Measurements from ENCODE around the gene HSD17B14. TPM values are rescaled to one million over a fixed set of nuclear protein-coding genes. Genes with fewer than 3 reads are reported as not detected.

The HSD17B14 gene
- total RNA-seq, 1 donor from 2014 or later = 65.6 TPM

GRCh38 chr19:48784527-48784926, 51.8 kb downstream of the HSD17B14 start:
- no peaks in the 10 kb centered on the region for H3K9me3 Mint-ChIP-seq (ENCODE audit: unreplicated experiment)
- no peak overlapping the region for H3K4me3 Mint-ChIP-seq (ENCODE audit: unreplicated experiment)
- H3K27me3 Mint-ChIP-seq (ENCODE audit: unreplicated experiment) = peaks cover 2% of the 10 kb centered on the region
- H3K4me1 Mint-ChIP-seq (ENCODE audit: unreplicated experiment) = peaks cover 2% of the 10 kb centered on the region
- no peak for DNase-seq (ENCODE audit: low spot score)
- no peak overlapping the region for H3K27ac Mint-ChIP-seq (ENCODE audit: unreplicated experiment)
- no peak for TF ChIP-seq CTCF (IDR thresholded peaks at IDR 0.05; ENCODE audit: unreplicated experiment)
- H3K36me3 Mint-ChIP-seq (ENCODE audit: low read depth, unreplicated experiment) = no peaks in the 10 kb centered on the region

- Mint-ChIP-seq H3K9me3 (ENCODE audit: unreplicated experiment) (no peaks in the 10 kb centered on the region), H3K36me3 (ENCODE audit: low read depth, unreplicated experiment) (no peaks in the 10 kb centered on the region), H3K27ac (ENCODE audit: unreplicated experiment) (no peak overlapping the region), H3K4me3 (ENCODE audit: unreplicated experiment) (no peak overlapping the region), H3K4me1 (ENCODE audit: unreplicated experiment) (peaks cover 2% of the 10 kb centered on the region), H3K27me3 (ENCODE audit: unreplicated experiment) (peaks cover 3% of the 10 kb centered on the region)
- TF ChIP-seq CTCF (IDR thresholded peaks at IDR 0.05; ENCODE audit: unreplicated experiment) = no peak
- DNase-seq (ENCODE audit: low spot score) = no peak
Observed at GRCh38 chr19:48780631-48781391, 55.5 kb downstream of the HSD17B14 start.

- no peak overlapping the region for H3K4me3 Mint-ChIP-seq (ENCODE audit: unreplicated experiment)
Observed at GRCh38 chr19:48779636-48780035, 56.7 kb downstream of the HSD17B14 start.

GRCh38 chr19:48777720-48778119, 58.6 kb downstream of the HSD17B14 start:
- H3K27ac Mint-ChIP-seq (ENCODE audit: unreplicated experiment) = no peak overlapping the region
- H3K4me3 Mint-ChIP-seq (ENCODE audit: unreplicated experiment) = no peak overlapping the region
- peaks cover 2% of the 10 kb centered on the region for H3K4me1 Mint-ChIP-seq (ENCODE audit: unreplicated experiment)
- H3K27me3 Mint-ChIP-seq (ENCODE audit: unreplicated experiment) = peaks cover 3% of the 10 kb centered on the region
- H3K9me3 Mint-ChIP-seq (ENCODE audit: unreplicated experiment) = no peaks in the 10 kb centered on the region
- H3K36me3 Mint-ChIP-seq (ENCODE audit: low read depth, unreplicated experiment) = no peaks in the 10 kb centered on the region
- no peak for DNase-seq (ENCODE audit: low spot score)
- TF ChIP-seq CTCF (IDR thresholded peaks at IDR 0.05; ENCODE audit: unreplicated experiment) = no peak

More at GRCh38 chr19:48779636-48780035, 56.7 kb downstream of the HSD17B14 start:
- Mint-ChIP-seq H3K4me1 (ENCODE audit: unreplicated experiment) (peaks cover 2% of the 10 kb centered on the region), H3K9me3 (ENCODE audit: unreplicated experiment) (no peaks in the 10 kb centered on the region), H3K27ac (ENCODE audit: unreplicated experiment) (no peak overlapping the region), H3K27me3 (ENCODE audit: unreplicated experiment) (peaks cover 3% of the 10 kb centered on the region), H3K36me3 (ENCODE audit: low read depth, unreplicated experiment) (no peaks in the 10 kb centered on the region)
- DNase-seq (ENCODE audit: low spot score) = no peak
- no peak for TF ChIP-seq CTCF (IDR thresholded peaks at IDR 0.05; ENCODE audit: unreplicated experiment)

GRCh38 chr19:48777139-48777538, 59.2 kb downstream of the HSD17B14 start:
- no peaks in the 10 kb centered on the region for H3K9me3 Mint-ChIP-seq (ENCODE audit: unreplicated experiment)
- no peak for TF ChIP-seq CTCF (IDR thresholded peaks at IDR 0.05; ENCODE audit: unreplicated experiment)
- no peak overlapping the region for H3K4me3 Mint-ChIP-seq (ENCODE audit: unreplicated experiment)
- DNase-seq (ENCODE audit: low spot score) = no peak
- H3K27ac Mint-ChIP-seq (ENCODE audit: unreplicated experiment) = no peak overlapping the region
- no peaks in the 10 kb centered on the region for H3K36me3 Mint-ChIP-seq (ENCODE audit: low read depth, unreplicated experiment)
- H3K27me3 Mint-ChIP-seq (ENCODE audit: unreplicated experiment) = peaks cover 5% of the 10 kb centered on the region
- H3K4me1 Mint-ChIP-seq (ENCODE audit: unreplicated experiment) = peaks cover 2% of the 10 kb centered on the region

Data from endothelial cell (in vitro differentiated cells).